HUES6 (cell line): ENCODE results near the gene NACC1.
A peak's percentile ranks its signal among the peaks of the same experiment; 100 is the strongest.
"Not testable (repeated sequence)": the region's sequence is repeated elsewhere in the genome, so short reads cannot be mapped to it uniquely, and the experiment has no call there.

Experiments
- H3K27ac ChIP-seq: 2 replicates; pipeline ENCODE4 v1.7.0; 2013; ENCODE audit warnings: low read depth, mild to moderate bottlenecking, low read length, inconsistent platforms
- H3K27me3 ChIP-seq: 2 replicates; pipeline ENCODE4 v1.6.1; 2013; ENCODE audit warnings: low read length; ENCODE audit not compliant: control insufficient read depth, insufficient read depth
- H3K36me3 ChIP-seq: 2 replicates; pipeline ENCODE4 v1.6.1; 2013; ENCODE audit warnings: low read length; ENCODE audit not compliant: control insufficient read depth, insufficient read depth
- H3K4me1 ChIP-seq: 2 replicates; pipeline ENCODE4 v1.6.1; 2013; ENCODE audit warnings: low read length; ENCODE audit not compliant: control insufficient read depth, insufficient read depth
- H3K4me3 ChIP-seq: 2 replicates; pipeline ENCODE4 v1.5.1; 2013; ENCODE audit warnings: low read depth, low read length
- H3K9ac ChIP-seq: one replicate; pipeline ENCODE4 v1.6.1; 2013; ENCODE audit warnings: mild to moderate bottlenecking, low read length
- H3K9me3 ChIP-seq: 2 replicates; pipeline ENCODE4 v1.6.1; 2013; ENCODE audit warnings: low read depth, low read length; ENCODE audit not compliant: control insufficient read depth, insufficient read depth

NACC1 gene

DNA sequence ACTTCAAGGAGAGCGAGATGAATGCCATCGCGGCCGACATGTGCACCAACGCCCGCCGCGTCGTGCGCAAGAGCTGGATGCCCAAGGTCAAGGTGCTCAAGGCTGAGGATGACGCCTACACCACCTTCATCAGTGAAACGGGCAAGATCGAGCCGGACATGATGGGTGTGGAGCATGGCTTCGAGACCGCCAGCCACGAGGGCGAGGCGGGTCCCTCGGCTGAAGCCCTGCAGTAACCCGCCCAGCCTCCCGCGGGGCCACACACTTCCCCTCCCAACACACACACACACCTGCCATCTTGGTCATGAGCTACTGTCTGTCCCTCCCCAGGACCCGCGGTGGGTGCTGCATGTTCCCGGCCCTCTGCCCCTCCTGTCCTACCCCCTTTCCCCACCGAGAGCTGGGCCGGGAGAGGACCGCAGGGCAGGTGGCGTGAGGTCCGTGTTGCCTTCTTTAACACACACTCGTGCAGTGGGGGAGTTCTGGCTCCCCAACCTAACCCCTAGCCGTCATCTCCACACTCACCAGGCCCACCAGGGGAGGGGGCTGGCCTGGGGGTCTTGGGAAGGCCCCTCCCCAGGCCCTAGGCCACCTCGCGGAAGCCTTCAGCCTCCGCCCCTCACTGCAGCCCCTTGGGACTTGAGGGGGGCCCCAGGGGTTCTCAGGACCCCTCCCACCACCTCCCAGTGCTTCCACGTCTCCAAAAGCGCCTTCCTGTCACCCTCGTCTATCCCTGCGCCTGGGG is 20.3 kb downstream of the NACC1 start:
- no peak overlapping the region for H3K27ac ChIP-seq
- peaks cover 59% of the 10 kb centered on the region for H3K36me3 ChIP-seq
- H3K4me1 ChIP-seq, result no peaks in the 10 kb centered on the region
- H3K9ac ChIP-seq, result no peak overlapping the region
- no peak overlapping the region for H3K4me3 ChIP-seq
- H3K27me3 ChIP-seq, result no peaks in the 10 kb centered on the region
- H3K9me3 ChIP-seq, result no peaks in the 10 kb centered on the region

DNA sequence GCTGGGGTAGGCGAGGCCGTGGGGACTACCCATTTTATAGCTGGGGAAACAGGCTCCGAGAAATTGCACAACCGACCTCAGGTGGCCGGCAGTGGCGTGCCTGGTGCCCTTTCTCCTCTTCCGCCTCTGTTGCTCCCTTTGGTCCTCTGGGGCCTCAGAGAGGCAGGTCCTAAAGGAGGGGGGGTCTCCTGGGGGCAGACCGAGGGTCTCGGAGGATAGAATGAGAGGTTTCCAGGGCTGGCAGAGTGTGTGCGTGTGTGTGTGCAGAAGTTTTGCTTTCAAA is 20.8 kb downstream of the NACC1 start:
- Histone ChIP-seq H3K4me3 (no peak overlapping the region), H3K27ac (no peak overlapping the region)

DNA sequence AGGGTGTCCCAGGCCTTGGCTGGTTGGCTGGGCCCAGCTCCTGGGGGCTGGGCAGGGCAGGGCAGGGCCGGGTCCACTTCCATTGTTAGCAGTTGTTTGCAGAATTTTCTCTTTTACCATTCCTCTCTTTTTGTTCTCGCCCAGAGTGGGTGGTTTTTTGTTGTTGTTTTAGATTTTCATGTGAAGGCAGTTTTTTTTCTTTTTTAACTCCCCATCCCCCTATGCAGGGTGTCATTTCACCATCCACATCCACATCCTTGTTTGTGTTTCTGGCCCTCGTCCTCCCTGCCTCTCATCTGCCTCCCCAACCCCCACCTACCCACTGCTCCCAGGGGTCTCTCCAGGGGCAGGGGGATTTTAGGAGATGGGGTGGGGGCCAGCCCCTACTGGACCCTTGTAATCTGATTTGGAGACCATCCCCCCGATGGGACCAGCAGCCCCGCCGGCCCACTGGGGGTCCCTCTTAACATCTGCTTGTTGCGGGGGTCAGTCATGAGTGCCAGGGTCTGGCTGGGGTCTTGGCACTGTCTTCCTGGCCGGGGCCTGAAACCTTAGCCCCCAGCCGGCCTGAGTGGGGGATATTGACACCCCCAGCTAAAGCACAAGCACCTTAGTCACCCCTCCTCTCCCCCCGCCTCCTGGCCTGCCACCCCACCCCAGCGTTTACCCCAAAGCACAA is 21.7 kb downstream of the NACC1 start:
- Histone ChIP-seq H3K9me3 (no peaks in the 10 kb centered on the region), H3K4me3 (no peak overlapping the region), H3K4me1 (no peaks in the 10 kb centered on the region), H3K27ac (no peak overlapping the region), H3K36me3 (peaks cover 56% of the 10 kb centered on the region), H3K27me3 (no peaks in the 10 kb centered on the region), H3K9ac (no peak overlapping the region)

More for the DNA sequence above, 20.8 kb downstream of the NACC1 start:
- Histone ChIP-seq H3K27me3 (no peaks in the 10 kb centered on the region), H3K9me3 (no peaks in the 10 kb centered on the region), H3K4me1 (no peaks in the 10 kb centered on the region), H3K36me3 (peaks cover 56% of the 10 kb centered on the region), H3K9ac (no peak overlapping the region)

DNA sequence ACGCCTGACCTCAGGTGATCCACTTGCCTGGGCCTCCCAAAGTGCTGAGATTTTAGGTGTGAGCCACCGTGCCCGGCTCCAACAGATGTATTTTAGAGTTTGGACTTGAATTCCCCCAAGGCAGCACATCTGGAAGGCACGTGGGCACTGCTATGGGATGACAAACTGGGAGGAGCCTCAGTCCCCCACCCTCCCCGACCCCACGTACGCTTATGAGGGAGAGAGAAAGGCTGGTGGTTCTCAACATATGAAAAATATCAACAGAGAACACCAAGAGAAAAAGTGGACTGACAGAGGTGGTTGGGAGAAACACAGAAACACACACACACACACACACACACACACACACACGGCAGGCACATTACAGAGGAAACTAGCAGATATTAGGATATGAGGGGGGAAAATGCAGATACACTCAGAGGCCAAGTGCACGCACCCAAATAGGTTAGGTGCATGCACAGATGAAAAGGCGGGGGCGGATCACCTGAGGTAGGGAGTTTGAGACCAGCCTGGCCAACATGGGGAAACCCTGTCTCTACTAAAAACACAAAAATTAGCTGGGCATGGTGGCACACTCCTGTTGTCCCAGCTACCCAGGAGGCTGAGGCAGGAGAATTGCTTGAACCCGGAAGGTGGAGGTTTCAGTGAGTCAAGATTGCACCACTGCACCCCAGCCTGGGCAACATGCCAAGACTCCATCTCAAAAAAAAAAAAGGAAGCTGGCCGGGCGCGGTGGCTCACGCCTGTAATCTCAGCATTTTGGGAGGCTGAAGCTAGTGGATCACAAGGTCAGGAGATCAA is 28.9 kb downstream of the NACC1 start:
- H3K4me1 ChIP-seq, result no peaks in the 10 kb centered on the region
- no peaks in the 10 kb centered on the region for H3K27me3 ChIP-seq
- H3K9me3 ChIP-seq, result no peaks in the 10 kb centered on the region
- H3K4me3 ChIP-seq, result no peak overlapping the region
- H3K9ac ChIP-seq, result no peak overlapping the region
- peaks cover 21% of the 10 kb centered on the region for H3K36me3 ChIP-seq
- no peak overlapping the region for H3K27ac ChIP-seq

DNA sequence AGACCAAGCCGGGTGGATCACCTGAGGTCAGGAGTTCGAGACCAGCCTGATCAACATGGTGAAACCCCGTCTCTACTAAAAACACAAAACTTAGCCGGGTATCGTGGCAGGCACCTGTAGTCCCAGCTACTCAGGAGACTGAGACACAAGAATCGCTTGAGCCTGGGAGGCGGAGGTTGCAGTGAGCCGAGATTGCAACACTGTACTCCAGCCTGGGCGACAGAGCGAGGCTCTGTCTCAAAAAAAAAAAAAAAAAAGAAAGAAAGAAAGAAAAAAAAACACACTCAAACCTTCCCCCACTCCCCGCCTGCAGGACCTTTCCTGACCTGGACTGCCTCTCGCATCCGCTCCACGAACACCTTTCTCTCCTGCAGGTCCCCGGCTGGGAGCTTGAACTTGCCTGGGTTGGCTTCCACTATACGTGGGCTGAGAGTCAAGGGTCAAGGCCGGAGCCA is 31.1 kb downstream of the NACC1 start:
- peaks cover 20% of the 10 kb centered on the region for H3K36me3 ChIP-seq
- not testable (repeated sequence) for H3K4me1 ChIP-seq, H3K27me3 ChIP-seq, H3K27ac ChIP-seq, H3K9me3 ChIP-seq
- H3K9ac ChIP-seq, result peak overlapping the region; percentile 99
- H3K4me3 ChIP-seq, result peak overlapping the region; percentile 92

DNA sequence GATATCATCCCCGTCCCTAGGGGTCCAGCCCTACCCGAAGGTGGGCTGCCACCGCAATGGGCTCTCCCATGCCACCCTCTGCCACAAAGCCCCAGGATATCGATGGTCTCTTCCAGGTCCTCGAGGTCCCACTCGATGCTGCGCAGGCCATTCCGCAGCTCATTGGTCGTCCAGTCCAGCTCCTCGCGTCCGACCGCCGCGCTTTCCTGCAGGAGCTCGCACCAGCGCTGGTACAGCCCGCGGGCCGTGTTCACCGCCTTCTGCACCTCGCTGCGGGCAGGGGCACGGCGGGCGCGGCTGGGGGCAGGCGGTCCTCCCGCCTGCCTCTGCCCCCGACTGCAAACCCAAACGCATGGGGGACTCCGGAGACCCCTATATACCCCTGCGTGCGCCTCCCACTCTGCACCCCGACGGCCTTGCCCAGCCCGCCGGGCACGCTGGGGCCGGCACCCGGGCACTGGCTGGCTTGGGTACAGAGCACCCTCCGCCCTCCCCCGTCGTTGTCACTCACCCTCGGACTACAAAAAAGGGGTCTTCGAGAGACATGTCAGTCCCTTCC is 31.6 kb downstream of the NACC1 start:
- H3K27ac ChIP-seq, result peak overlapping the region; percentile 96; the same call in 1 of the 2 replicates
- H3K9me3 ChIP-seq, result no peaks in the 10 kb centered on the region
- H3K4me3 ChIP-seq, result peak overlapping the region; percentile 92
- H3K27me3 ChIP-seq, result no peaks in the 10 kb centered on the region
- peak overlapping the region; percentile 99 for H3K9ac ChIP-seq
- H3K4me1 ChIP-seq, result no peaks in the 10 kb centered on the region
- H3K36me3 ChIP-seq, result peaks cover 19% of the 10 kb centered on the region

DNA sequence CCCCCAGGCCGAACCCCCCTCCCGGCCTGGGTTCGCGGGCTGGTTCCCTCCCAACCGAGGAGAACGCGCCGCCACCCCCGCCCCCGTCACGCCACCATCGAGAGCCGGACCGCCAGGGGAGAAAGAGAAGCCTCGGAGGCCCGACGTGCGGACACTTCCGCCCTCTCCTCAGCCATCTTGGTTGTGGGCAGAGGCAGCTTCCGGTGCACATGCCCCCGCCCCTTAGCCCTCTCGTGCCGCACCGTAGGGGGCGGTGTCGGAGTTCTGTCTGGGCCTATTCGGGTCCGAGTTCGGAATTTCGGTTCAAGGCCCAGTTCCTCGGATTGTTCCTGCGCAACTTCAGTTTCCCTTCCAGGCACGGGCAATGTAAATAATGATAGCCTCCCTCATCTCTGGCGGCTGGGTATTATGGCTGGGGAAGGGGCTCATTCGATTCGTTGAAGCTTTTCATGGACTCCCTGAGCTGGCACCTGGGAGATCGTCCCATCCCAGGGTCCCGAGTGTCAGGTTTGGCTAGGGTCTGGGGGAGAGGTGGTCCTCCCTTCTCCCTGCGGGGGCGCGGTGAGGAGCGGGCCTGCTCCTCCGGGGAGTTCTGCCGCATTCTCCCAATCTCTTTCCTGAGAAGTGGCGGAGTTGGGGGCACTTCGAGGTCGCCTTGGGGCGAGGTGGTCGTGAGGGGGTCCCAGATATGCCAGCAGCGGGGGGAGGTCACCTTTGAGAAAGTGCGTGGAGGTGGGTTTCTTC is 32.3 kb downstream of the NACC1 start, which contains the start of the genes IER2 and STX10:
IER2 (plus strand) TSS at position 225 of the 744 bp plus-strand sequence. CDS start 2,776 bp downstream, outside the sequence.
STX10 (minus strand) TSS at position 189 of the 744 bp plus-strand sequence. CDS start 202 bp downstream, outside the sequence.
- H3K4me3 ChIP-seq, result peak within 1 kb of the TSS; percentile 92
- H3K9me3 ChIP-seq, result no peaks in the 10 kb centered on the region
- no peaks in the 10 kb centered on the region for H3K4me1 ChIP-seq
- H3K36me3 ChIP-seq, result peaks cover 14% of the 10 kb centered on the region
- no peaks in the 10 kb centered on the region for H3K27me3 ChIP-seq
- H3K27ac ChIP-seq, result peak within 1 kb of the TSS; percentile 96
- peak within 1 kb of the TSS; percentile 99 for H3K9ac ChIP-seq

DNA sequence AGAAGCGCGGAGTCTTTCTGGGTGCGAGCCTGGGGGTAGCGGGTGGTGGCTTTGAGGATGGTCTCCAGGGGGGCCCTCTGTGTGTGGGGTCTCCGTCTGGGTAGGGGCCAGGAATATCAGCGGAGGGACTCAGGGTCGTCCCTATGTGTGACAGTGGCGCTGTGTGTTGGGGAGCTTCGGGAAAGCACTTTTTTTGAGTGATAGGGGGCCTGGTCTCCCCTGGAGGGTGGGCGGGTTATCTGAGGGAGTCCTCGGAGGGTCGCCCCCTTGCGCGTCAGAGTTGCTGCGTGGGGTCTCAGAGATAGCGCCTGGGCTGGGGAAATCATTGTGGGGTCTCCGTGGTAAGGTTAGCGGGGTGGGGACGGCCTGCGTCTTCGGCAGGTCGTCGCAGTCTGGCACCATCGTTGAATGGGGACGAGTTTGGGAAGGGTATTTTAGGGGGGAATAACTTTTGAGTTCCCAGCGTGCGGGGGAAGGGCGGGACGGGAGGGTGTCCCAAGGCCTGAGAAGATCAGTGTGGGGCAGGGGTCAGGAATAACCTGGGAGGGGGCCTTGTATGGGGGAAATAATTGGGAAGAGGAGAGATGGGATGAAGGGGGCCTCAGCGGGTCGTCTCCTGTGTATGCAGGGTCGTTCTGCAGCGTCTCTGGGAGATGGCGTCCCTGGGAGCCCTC is 33.0 kb downstream of the NACC1 start:
- H3K4me1 ChIP-seq, result peaks cover under 1% of the 10 kb centered on the region
- peak overlapping the region; percentile 92 for H3K4me3 ChIP-seq
- H3K36me3 ChIP-seq, result peaks cover 13% of the 10 kb centered on the region

DNA sequence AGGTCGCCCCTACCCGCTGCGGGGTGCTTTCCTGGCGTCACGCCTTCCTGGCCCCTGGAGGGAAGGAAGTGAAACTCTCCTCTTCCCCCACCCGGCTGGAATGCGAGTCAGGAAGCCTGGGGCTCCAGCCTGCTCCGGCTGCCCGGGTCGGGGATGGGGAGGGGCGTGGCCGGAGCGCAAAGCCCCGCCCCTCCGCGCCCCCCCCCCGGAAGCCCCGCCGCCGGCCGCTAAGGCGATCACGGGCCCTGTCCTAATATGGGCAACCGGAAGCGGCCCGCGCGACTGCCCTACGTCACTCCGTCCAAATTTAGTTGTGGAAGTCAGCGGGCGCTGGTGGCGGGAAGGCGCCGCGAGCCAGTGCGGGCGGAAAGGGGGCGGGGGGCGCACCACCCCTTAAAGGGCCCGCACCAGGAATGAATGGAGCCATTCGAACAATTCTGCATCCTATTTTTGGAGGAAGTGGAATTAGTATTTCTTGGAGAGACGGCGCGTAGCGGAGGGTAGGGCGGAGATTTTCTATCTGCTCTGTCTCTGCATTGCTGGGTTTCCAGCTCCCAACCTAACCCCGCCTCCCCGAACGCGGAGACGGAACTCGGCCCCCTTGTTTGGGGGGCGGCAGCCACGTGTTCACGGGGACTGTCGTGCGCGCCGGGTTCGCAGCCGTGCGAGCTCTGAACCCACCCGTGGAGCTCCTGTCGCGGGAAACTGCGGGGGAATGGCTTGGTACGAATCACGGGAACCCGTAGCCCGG is 33.7 kb downstream of the NACC1 start:
- H3K4me3 ChIP-seq, result peak overlapping the region; percentile 92
- H3K9me3 ChIP-seq, result no peaks in the 10 kb centered on the region
- peaks cover 10% of the 10 kb centered on the region for H3K36me3 ChIP-seq
- peak overlapping the region; percentile 96 for H3K27ac ChIP-seq
- H3K27me3 ChIP-seq, result no peaks in the 10 kb centered on the region
- H3K4me1 ChIP-seq, result peaks cover 5% of the 10 kb centered on the region
- H3K9ac ChIP-seq, result peak overlapping the region; percentile 99

More for the DNA sequence above, 33.0 kb downstream of the NACC1 start:
- Histone ChIP-seq H3K27me3 (no peaks in the 10 kb centered on the region), H3K9ac (peak overlapping the region; percentile 99), H3K27ac (peak overlapping the region; percentile 96), H3K9me3 (no peaks in the 10 kb centered on the region)
